Measurements from ENCODE around the gene AQP7.

AQP7 gene

DNA sequence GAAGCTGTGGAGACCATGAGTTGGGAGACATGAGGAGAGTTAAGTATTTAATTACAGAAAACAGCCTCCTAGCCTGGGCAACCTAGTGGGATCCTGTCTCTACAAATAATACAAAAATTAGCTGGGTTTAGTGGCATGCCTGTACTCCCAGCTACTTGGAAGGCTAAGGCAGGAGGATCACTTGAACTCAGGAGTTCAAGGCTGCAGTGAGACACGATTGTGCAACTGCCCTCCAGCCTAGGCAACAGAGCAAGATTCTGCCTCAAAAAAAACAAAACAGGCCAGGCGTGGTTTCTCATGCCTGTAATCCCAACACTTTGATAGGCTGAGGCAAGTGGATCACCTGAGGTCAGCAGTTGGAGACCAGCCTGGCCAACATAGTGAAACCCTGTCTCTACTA is 52.6 kb downstream of the AQP7 start:
- no CpG with 5 or more reads among the region's 2 CpGs for WGBS (ENCODE audit: insufficient coverage, insufficient read length)
- DNase-seq (ENCODE audit: low read depth, low spot score): no peak
- Histone ChIP-seq H3K9me3 (ENCODE audit: control insufficient read depth, insufficient read depth, low read length) (no peaks in the 10 kb centered on the region), H3K4me3 (ENCODE audit: low read length) (no peak overlapping the region), H3K27me3 (ENCODE audit: control insufficient read depth, insufficient read depth, low read length) (no peaks in the 10 kb centered on the region), H3K27ac (ENCODE audit: low read length) (no peak overlapping the region), H3K4me1 (ENCODE audit: control insufficient read depth, insufficient read depth, low read length) (no peaks in the 10 kb centered on the region), H3K36me3 (ENCODE audit: control insufficient read depth, insufficient read depth, low read length) (peaks cover 2% of the 10 kb centered on the region; the same call in 1 of the 2 replicates)

DNA sequence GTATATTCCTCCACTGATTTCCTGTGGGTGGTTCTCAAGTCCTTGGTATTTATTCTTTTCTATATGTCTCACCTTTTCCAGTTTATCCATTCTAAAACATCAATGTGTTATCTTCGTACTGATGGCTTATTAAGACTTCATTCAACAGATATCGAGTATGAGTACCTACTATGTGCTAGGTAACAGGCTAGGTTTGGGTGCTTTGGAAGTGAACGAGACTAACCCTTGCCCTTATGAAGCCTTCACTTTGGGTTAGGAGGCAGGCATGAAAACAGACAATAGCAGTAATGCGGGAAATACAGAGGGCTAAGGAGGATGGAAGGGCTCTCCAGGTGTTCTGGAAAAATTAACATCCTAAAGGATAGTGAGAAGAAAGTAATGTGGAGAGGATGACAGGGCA is 53.4 kb downstream of the AQP7 start:
- H3K36me3 ChIP-seq (ENCODE audit: control insufficient read depth, insufficient read depth, low read length): peaks cover 4% of the 10 kb centered on the region; the same call in 1 of the 2 replicates
- H3K4me3 ChIP-seq (ENCODE audit: low read length): no peak overlapping the region
- H3K4me1 ChIP-seq (ENCODE audit: control insufficient read depth, insufficient read depth, low read length): no peaks in the 10 kb centered on the region
- no peak for DNase-seq (ENCODE audit: low read depth, low spot score)
- no peaks in the 10 kb centered on the region for H3K27me3 ChIP-seq (ENCODE audit: control insufficient read depth, insufficient read depth, low read length)
- WGBS (ENCODE audit: insufficient coverage, insufficient read length): no CpG with 5 or more reads among the region's 4 CpGs
- no peaks in the 10 kb centered on the region for H3K9me3 ChIP-seq (ENCODE audit: control insufficient read depth, insufficient read depth, low read length)
- no peak overlapping the region for H3K27ac ChIP-seq (ENCODE audit: low read length)

DNA sequence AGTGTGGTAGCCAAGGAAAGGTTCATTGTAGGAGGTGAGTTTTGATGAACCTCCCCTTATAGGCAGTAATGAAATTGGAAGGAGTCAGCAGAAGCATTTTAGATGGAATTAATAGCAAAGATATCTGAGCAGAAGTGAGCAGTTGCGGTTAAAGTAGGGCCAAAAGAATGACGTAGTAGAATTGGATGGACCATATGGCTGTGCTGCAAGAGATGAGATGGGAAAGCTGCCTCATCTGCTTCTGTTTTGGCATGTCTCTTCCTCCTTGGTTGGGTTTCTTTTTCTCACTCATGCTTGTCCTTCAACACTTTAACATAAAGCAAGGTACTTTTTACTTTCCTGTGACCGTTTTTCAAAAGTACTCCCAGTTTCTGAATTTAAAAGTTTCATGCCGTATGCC is 55.8 kb downstream of the AQP7 start:
- H3K36me3 ChIP-seq (ENCODE audit: control insufficient read depth, insufficient read depth, low read length): peaks cover 6% of the 10 kb centered on the region; the same call in 1 of the 2 replicates
- WGBS (ENCODE audit: insufficient coverage, insufficient read length): no CpG with 5 or more reads among the region's 4 CpGs

DNA sequence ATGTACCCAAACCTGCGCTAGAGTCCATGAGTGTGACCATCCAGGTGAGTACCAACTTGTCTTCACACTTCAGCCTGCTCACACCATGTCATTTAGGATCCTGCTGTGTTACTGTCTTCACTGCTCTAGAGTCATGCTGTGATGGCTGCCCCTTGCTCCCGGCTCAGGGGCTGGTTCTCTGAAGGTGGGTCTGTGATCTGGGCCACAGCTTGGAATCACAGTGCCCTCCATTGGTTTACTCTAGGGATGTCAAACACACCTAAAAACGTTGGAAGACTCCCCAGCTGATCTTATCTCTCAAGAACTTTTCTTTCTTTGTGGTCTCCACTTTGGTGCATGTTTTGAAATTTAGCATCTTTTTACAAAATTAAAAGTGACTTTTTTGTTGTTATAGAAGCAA is 58.2 kb downstream of the AQP7 start:
- Histone ChIP-seq H3K36me3 (ENCODE audit: control insufficient read depth, insufficient read depth, low read length) (peaks cover 14% of the 10 kb centered on the region; the same call in 1 of the 2 replicates), H3K4me3 (ENCODE audit: low read length) (no peak overlapping the region), H3K4me1 (ENCODE audit: control insufficient read depth, insufficient read depth, low read length) (no peaks in the 10 kb centered on the region), H3K27me3 (ENCODE audit: control insufficient read depth, insufficient read depth, low read length) (no peaks in the 10 kb centered on the region), H3K27ac (ENCODE audit: low read length) (no peak overlapping the region), H3K9me3 (ENCODE audit: control insufficient read depth, insufficient read depth, low read length) (peaks cover 4% of the 10 kb centered on the region)
- no peak for DNase-seq (ENCODE audit: low read depth, low spot score)
- WGBS (ENCODE audit: insufficient coverage, insufficient read length): no CpG with 5 or more reads among the region's 3 CpGs

More for the DNA sequence above, 55.8 kb downstream of the AQP7 start:
- no peak overlapping the region for H3K4me3 ChIP-seq (ENCODE audit: low read length)
- H3K27me3 ChIP-seq (ENCODE audit: control insufficient read depth, insufficient read depth, low read length): no peaks in the 10 kb centered on the region
- DNase-seq (ENCODE audit: low read depth, low spot score): no peak
- H3K4me1 ChIP-seq (ENCODE audit: control insufficient read depth, insufficient read depth, low read length): no peaks in the 10 kb centered on the region
- H3K9me3 ChIP-seq (ENCODE audit: control insufficient read depth, insufficient read depth, low read length): no peaks in the 10 kb centered on the region
- no peak overlapping the region for H3K27ac ChIP-seq (ENCODE audit: low read length)

DNA sequence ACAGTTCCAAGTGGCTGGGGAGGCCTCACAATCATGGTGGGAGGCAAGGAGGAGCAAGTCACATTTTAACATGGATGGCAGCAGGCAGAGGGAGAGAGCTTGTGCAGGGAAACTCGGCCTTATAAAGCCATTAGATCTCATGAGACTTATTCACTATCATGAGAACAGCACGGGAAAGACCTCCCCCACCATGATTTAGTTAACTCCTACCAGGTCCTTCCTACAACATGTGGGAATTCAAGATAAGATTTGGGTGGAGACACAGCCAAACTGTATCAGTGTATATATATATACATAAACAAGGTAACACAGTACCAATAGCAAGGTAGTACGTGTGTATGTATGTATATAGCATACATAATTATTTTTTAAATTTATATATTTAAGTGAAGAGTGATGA is 61.2 kb downstream of the AQP7 start:
- DNase-seq (ENCODE audit: low read depth, low spot score): no peak
- no CpG with 5 or more reads among the region's 3 CpGs for WGBS (ENCODE audit: insufficient coverage, insufficient read length)
- H3K27ac ChIP-seq (ENCODE audit: low read length): no peak overlapping the region
- H3K27me3 ChIP-seq (ENCODE audit: control insufficient read depth, insufficient read depth, low read length): no peaks in the 10 kb centered on the region
- H3K9me3 ChIP-seq (ENCODE audit: control insufficient read depth, insufficient read depth, low read length): peaks cover 5% of the 10 kb centered on the region
- H3K4me3 ChIP-seq (ENCODE audit: low read length): no peak overlapping the region
- H3K4me1 ChIP-seq (ENCODE audit: control insufficient read depth, insufficient read depth, low read length): no peaks in the 10 kb centered on the region
- peaks cover 18% of the 10 kb centered on the region; the same call in 1 of the 2 replicates for H3K36me3 ChIP-seq (ENCODE audit: control insufficient read depth, insufficient read depth, low read length)

DNA sequence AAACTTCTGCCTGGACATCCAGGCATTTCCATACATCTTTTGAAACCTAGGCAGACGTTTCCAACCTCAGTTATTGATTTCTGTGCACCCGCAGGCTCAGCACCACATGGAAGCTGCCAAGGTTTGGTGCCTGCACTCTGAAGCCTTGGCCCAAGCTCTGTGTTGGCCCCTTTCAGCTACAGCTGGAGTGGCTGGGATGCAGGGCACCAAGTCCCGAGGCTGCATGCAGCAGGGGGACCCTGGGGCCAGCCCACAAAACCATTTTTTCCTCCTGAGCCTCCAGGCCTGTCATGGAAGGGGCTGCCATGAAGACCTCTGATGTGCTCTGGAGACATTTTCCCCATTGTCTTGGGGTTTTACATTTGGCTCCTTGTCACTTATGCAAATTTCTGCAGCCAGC is 62.2 kb downstream of the AQP7 start:
- no peaks in the 10 kb centered on the region for H3K4me1 ChIP-seq (ENCODE audit: control insufficient read depth, insufficient read depth, low read length)
- WGBS (ENCODE audit: insufficient coverage, insufficient read length): no CpG with 5 or more reads among the region's 3 CpGs
- H3K27ac ChIP-seq (ENCODE audit: low read length): no peak overlapping the region
- peaks cover 16% of the 10 kb centered on the region; the same call in 1 of the 2 replicates for H3K36me3 ChIP-seq (ENCODE audit: control insufficient read depth, insufficient read depth, low read length)
- no peak for DNase-seq (ENCODE audit: low read depth, low spot score)
- H3K4me3 ChIP-seq (ENCODE audit: low read length): no peak overlapping the region
- no peaks in the 10 kb centered on the region for H3K27me3 ChIP-seq (ENCODE audit: control insufficient read depth, insufficient read depth, low read length)
- peaks cover 5% of the 10 kb centered on the region for H3K9me3 ChIP-seq (ENCODE audit: control insufficient read depth, insufficient read depth, low read length)
